SH-SY5Y (cell line): Measurements from ENCODE around the gene NSD1.

Experiments used
- GATA2 ChIP-seq: IDR thresholded peaks from 2 replicates; pipeline ENCODE4 v1.6.1; 2011; ENCODE audit warnings: mild to moderate bottlenecking, low read depth, low read length
- GATA3 ChIP-seq: IDR thresholded peaks from 2 replicates; pipeline ENCODE4 v1.6.1; 2011; ENCODE audit warnings: low read depth, mild to moderate bottlenecking, low read length, moderate library complexity

DNA sequence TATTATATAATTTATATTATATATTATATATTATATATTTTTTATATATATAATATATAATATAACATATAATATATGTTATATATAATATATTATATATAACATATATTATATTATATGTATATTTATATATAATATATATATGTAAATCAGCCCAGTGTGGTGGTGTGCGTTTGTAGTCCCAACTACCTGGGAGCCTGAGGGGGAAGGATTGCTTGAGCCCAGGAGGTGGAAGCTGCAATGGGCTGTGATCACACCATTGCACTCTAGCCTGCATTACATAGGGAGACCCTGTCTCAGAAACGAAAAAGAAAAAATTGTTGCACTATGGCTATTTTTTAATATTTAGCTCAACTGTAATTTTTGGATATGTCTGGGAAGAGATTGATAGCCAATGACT, 52.4 kb downstream of the NSD1 start:
- TF ChIP-seq GATA3 (no peak), GATA2 (no peak)
